SH-SY5Y (cell line): ENCODE measurements around the gene CFTR.

ENCODE experiments used
- GATA2 ChIP-seq: IDR thresholded peaks from 2 replicates; pipeline ENCODE4 v1.6.1; 2011; ENCODE audit warnings: mild to moderate bottlenecking, low read depth, low read length
- GATA3 ChIP-seq: IDR thresholded peaks from 2 replicates; pipeline ENCODE4 v1.6.1; 2011; ENCODE audit warnings: low read depth, mild to moderate bottlenecking, low read length, moderate library complexity

- TF ChIP-seq GATA2, result no peak
- no peak for TF ChIP-seq GATA3
Measured at GRCh38 chr7:117652943-117653680, 173.3 kb downstream of the CFTR start.
